HCT116 (cell line): ENCODE measurements around the gene MLEC.
A peak's percentile ranks its signal among the peaks of the same experiment; 100 is the strongest.

Experiments
- CEBPB ChIP-seq: IDR thresholded peaks from 2 replicates; pipeline ENCODE4 v1.6.1; 2012; ENCODE audit warnings: low read depth
- EZH2 ChIP-seq: fragments of 200-600 bp; sonication (generic); IDR thresholded peaks from 2 replicates; pipeline ENCODE4 v1.6.1; 2017; ENCODE audit warnings: antibody characterized with exemption, mixed run types
- EZH2phosphoT487 ChIP-seq: fragments of 200-600 bp; IDR thresholded peaks from 2 replicates; pipeline ENCODE4 v1.6.1; 2018; ENCODE audit warnings: antibody characterized with exemption, borderline replicate concordance
- JUND ChIP-seq: IDR thresholded peaks from 2 replicates; pipeline ENCODE4 v1.6.1; 2012
- POLR2A ChIP-seq: IDR thresholded peaks from 2 replicates; pipeline ENCODE4 v1.7.0; 2011; ENCODE audit warnings: borderline replicate concordance; ENCODE audit not compliant: insufficient read depth, insufficient read length; ENCODE audit errors: extremely low read depth
- POLR2AphosphoS5 ChIP-seq: IDR thresholded peaks from 2 replicates; pipeline ENCODE4 v1.6.1; 2011; ENCODE audit warnings: mild to moderate bottlenecking, low read depth, low read length, moderate library complexity
- TF ChIP-seq, protein P1 (sequence below), 3 experiments: fragments of 200-600 bp in 1 of 3; sonication (generic) in 1 of 3; IDR thresholded peaks in 2 of 3; conservative IDR thresholded peaks in 1 of 3; 2 replicates each; pipeline ENCODE4 v1.5.1; 2012 to 2017; ENCODE audit warnings: low read depth in 2 of 3, low read length in 2 of 3, antibody characterized with exemption in 1 of 3, borderline replicate concordance in 1 of 3, control low read depth in 1 of 3, mild to moderate bottlenecking in 1 of 3, mixed read lengths in 1 of 3, mixed run types in 1 of 3, moderate library complexity in 1 of 3; ENCODE audit not compliant: insufficient read depth in 1 of 3
- TF ChIP-seq, protein P2 (sequence below): IDR thresholded peaks from 2 replicates; pipeline ENCODE4 v1.6.1; 2012
- TF ChIP-seq, protein P3 (sequence below): IDR thresholded peaks from 2 replicates; pipeline ENCODE4 v1.6.1; 2012; ENCODE audit warnings: low read depth

DNA sequence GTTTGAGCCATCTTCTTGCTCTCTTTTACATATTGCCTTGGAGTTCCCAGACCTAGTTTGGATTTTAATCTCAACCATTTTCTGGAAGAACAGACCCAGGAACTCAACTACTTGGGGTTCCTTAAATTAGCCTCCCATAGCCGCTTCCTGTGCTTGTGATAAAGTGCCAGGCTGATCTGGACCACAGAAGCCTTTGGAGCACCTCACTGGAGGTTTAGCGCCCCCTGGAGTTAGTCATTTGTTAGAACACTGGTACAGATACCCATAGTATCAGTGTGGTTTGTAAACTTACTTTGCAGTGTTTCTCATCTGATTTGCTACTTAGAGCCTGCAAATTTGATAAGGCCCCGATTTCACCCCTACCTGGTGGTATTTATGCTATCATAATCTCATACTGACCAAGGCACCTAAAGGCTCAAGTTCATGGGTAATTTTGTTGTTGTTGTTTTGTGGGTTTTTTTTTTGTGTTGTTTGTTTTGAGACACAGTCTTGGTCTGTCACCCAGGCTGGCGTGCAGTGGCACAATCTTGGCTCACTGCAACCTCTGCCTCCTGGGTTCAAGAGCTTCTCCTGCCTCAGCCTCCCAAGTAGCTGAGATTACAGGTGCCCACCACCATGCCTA is 27.0 kb downstream of the MLEC start:
- TF ChIP-seq, protein P1, sequence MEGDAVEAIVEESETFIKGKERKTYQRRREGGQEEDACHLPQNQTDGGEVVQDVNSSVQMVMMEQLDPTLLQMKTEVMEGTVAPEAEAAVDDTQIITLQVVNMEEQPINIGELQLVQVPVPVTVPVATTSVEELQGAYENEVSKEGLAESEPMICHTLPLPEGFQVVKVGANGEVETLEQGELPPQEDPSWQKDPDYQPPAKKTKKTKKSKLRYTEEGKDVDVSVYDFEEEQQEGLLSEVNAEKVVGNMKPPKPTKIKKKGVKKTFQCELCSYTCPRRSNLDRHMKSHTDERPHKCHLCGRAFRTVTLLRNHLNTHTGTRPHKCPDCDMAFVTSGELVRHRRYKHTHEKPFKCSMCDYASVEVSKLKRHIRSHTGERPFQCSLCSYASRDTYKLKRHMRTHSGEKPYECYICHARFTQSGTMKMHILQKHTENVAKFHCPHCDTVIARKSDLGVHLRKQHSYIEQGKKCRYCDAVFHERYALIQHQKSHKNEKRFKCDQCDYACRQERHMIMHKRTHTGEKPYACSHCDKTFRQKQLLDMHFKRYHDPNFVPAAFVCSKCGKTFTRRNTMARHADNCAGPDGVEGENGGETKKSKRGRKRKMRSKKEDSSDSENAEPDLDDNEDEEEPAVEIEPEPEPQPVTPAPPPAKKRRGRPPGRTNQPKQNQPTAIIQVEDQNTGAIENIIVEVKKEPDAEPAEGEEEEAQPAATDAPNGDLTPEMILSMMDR (IDR thresholded peaks at IDR 0.05 in 2 of 3, conservative IDR thresholded peaks at IDR 0.05 in 1 of 3; ENCODE audit: borderline replicate concordance in 1 of 3, insufficient read depth in 1 of 3, low read depth in 2 of 3, low read length in 2 of 3) = peak; percentile 79 to 90 (median 82)
- TF ChIP-seq JUND (no peak), EZH2phosphoT487 (no peak), CEBPB (no peak), POLR2AphosphoS5 (peak; percentile 34; the same call in 1 of the 2 replicates), POLR2A (no peak), EZH2 (no peak)
- TF ChIP-seq, protein P2, sequence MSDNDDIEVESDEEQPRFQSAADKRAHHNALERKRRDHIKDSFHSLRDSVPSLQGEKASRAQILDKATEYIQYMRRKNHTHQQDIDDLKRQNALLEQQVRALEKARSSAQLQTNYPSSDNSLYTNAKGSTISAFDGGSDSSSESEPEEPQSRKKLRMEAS = no peak
- TF ChIP-seq, protein P3, sequence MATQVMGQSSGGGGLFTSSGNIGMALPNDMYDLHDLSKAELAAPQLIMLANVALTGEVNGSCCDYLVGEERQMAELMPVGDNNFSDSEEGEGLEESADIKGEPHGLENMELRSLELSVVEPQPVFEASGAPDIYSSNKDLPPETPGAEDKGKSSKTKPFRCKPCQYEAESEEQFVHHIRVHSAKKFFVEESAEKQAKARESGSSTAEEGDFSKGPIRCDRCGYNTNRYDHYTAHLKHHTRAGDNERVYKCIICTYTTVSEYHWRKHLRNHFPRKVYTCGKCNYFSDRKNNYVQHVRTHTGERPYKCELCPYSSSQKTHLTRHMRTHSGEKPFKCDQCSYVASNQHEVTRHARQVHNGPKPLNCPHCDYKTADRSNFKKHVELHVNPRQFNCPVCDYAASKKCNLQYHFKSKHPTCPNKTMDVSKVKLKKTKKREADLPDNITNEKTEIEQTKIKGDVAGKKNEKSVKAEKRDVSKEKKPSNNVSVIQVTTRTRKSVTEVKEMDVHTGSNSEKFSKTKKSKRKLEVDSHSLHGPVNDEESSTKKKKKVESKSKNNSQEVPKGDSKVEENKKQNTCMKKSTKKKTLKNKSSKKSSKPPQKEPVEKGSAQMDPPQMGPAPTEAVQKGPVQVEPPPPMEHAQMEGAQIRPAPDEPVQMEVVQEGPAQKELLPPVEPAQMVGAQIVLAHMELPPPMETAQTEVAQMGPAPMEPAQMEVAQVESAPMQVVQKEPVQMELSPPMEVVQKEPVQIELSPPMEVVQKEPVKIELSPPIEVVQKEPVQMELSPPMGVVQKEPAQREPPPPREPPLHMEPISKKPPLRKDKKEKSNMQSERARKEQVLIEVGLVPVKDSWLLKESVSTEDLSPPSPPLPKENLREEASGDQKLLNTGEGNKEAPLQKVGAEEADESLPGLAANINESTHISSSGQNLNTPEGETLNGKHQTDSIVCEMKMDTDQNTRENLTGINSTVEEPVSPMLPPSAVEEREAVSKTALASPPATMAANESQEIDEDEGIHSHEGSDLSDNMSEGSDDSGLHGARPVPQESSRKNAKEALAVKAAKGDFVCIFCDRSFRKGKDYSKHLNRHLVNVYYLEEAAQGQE = no peak
